HG03095 (cell line): ENCODE data around the gene GTPBP1.

Experiments used
- ATAC-seq: cut with Tn5 transposase; IDR thresholded peaks from one replicate; pipeline ENCODE4 v1.9.1; 2021; ENCODE audit warnings: moderate library complexity; ENCODE audit not compliant: unreplicated experiment

The GTPBP1 gene

GRCh38 chr22:38782402-38783094 lies 76.8 kb downstream of the GTPBP1 start:
- no peak for ATAC-seq
